GM12874 (cell line): ENCODE data around the gene PCCA.

ENCODE experiments used
- CTCF ChIP-seq: IDR thresholded peaks from 2 replicates; pipeline ENCODE4 v1.5.1; 2011; ENCODE audit warnings: low read depth, mild to moderate bottlenecking, control low read depth, low read length, moderate library complexity; ENCODE audit not compliant: insufficient read depth

The PCCA gene

DNA sequence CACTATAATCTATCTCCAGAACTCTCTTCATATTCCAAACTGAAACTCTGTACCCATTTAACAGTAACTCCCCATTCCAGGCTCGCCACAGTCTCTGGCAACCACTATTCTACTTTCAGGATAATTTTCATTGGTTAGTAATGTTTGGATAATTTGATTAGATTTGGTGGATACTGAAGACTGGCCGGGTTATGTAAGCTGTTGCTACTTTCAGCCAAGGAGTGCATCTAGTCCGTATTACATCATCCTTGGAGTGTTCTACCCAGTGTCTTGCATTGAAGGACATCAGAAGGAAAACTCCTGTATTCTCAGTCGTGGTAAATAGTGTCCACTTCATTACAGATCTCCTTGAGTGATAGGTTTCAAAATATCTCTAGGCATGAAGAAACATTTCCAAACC lies 60.5 kb downstream of the PCCA start:
- no peak for TF ChIP-seq CTCF

GRCh38 chr13:100154842-100155416 lies 66.0 kb downstream of the PCCA start:
- TF ChIP-seq CTCF = no peak

DNA sequence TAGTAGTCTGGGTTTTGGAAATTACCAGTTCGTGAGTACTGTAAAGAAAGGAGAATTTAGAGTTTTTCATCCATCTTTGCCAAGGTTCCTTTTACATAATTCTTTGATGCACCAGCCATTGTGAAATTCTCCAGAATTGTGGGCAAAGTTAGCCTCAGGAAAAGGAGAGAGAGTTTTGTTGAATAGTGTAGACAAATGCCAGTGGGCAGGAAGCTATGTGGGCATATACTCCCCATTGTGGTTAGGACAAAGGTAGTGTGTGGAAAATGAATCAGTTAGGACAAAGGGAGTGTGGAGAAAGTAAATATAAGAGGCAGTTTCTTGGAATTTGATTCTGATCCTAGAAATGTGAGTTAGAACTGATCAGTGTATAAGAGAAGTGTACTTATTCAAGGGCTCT lies 67.9 kb downstream of the PCCA start:
- no peak for TF ChIP-seq CTCF

GRCh38 chr13:100158569-100158968 lies 69.7 kb downstream of the PCCA start:
- TF ChIP-seq CTCF = no peak

DNA sequence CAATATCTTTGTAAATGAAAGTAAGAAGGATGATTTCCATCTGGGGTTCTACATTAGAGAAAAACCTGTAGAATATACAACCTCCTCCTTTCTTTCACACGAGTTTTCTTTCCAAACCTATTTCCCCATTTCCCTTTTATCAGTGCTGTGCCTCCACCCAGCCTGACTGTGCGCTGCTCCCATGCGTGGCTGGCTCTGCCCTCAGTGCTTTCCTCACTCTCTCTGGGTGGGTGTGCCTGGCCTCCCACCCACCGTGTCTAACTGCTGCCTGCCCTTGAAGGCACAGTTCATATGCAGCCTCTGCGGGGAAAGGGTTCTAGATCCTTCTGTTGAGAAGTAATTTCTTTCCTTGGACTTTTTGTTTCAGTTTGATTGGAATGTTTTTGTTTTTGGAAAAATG lies 70.7 kb downstream of the PCCA start:
- TF ChIP-seq CTCF = no peak

DNA sequence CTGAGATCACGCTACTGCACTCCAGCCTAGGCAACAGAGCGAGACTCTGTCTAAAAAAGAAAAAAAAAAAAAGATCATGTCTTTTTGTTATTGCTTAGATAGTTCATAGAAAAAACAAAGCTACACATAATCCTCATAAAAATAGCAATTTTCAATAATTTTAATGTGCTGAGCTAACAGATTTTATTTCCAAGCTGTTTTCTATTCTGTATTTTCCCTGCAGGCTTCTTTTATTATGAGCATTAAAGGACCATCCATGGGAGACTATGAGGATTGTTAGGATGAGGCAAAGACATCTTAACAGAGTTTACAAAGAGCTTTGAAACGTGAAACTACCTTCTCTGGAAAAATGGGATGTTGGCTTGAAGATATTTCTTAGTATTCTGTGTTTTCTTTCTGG lies 71.6 kb downstream of the PCCA start:
- no peak for TF ChIP-seq CTCF

GRCh38 chr13:100163375-100163774 lies 74.5 kb downstream of the PCCA start:
- TF ChIP-seq CTCF = no peak
